GM19023 (cell line): ENCODE results near the gene DOCK4.
A peak's percentile ranks its signal among the peaks of the same experiment; 100 is the strongest.

Experiments used
- ATAC-seq: cut with Tn5 transposase; IDR thresholded peaks from one replicate; pipeline ENCODE4 v1.9.1; 2021; ENCODE audit warnings: mild to moderate bottlenecking, moderate library complexity; ENCODE audit not compliant: unreplicated experiment

Gene DOCK4

GRCh38 chr7:112082306-112082705 lies 123.9 kb downstream of the DOCK4 start:
- no peak for ATAC-seq

GRCh38 chr7:112081778-112082177 lies 124.4 kb downstream of the DOCK4 start:
- ATAC-seq, result no peak

- ATAC-seq, result no peak
Measured at GRCh38 chr7:112080978-112081377, 125.2 kb downstream of the DOCK4 start.

- peak; percentile 73 for ATAC-seq
Measured at GRCh38 chr7:112080441-112080840, 125.8 kb downstream of the DOCK4 start.

GRCh38 chr7:112079673-112080072 lies 126.5 kb downstream of the DOCK4 start:
- ATAC-seq, result no peak

- ATAC-seq, result no peak
Measured at GRCh38 chr7:112079122-112079521, 127.1 kb downstream of the DOCK4 start.

- no peak for ATAC-seq
Measured at GRCh38 chr7:112076324-112076723, 129.9 kb downstream of the DOCK4 start.

- no peak for ATAC-seq
Measured at GRCh38 chr7:112074464-112074863, 131.7 kb downstream of the DOCK4 start.

- ATAC-seq, result no peak
Measured at GRCh38 chr7:112073530-112073929, 132.7 kb downstream of the DOCK4 start.

- ATAC-seq, result no peak
Measured at GRCh38 chr7:112072541-112073245, 133.5 kb downstream of the DOCK4 start.

- ATAC-seq, result no peak
Measured at GRCh38 chr7:112071856-112072255, 134.3 kb downstream of the DOCK4 start.

GRCh38 chr7:112070674-112071256 lies 135.4 kb downstream of the DOCK4 start:
- no peak for ATAC-seq

GRCh38 chr7:112069879-112070321 lies 136.3 kb downstream of the DOCK4 start:
- ATAC-seq, result no peak

GRCh38 chr7:112068967-112069366 lies 137.2 kb downstream of the DOCK4 start:
- ATAC-seq, result no peak

- ATAC-seq, result no peak
Measured at GRCh38 chr7:112067632-112068540, 138.3 kb downstream of the DOCK4 start.

GRCh38 chr7:112067200-112067599 lies 139.0 kb downstream of the DOCK4 start:
- no peak for ATAC-seq

- ATAC-seq, result no peak
Measured at GRCh38 chr7:112065758-112066157, 140.4 kb downstream of the DOCK4 start.

GRCh38 chr7:112064627-112065385 lies 141.4 kb downstream of the DOCK4 start:
- ATAC-seq, result no peak

GRCh38 chr7:112063974-112064373 lies 142.2 kb downstream of the DOCK4 start:
- no peak for ATAC-seq

GRCh38 chr7:112061051-112061450 lies 145.1 kb downstream of the DOCK4 start:
- no peak for ATAC-seq

- ATAC-seq, result no peak
Measured at GRCh38 chr7:112060625-112061024, 145.6 kb downstream of the DOCK4 start.
